ENCODE measurements around the gene SMAD7.
A peak's percentile ranks its signal among the peaks of the same experiment; 100 is the strongest.

Gene SMAD7

DNA sequence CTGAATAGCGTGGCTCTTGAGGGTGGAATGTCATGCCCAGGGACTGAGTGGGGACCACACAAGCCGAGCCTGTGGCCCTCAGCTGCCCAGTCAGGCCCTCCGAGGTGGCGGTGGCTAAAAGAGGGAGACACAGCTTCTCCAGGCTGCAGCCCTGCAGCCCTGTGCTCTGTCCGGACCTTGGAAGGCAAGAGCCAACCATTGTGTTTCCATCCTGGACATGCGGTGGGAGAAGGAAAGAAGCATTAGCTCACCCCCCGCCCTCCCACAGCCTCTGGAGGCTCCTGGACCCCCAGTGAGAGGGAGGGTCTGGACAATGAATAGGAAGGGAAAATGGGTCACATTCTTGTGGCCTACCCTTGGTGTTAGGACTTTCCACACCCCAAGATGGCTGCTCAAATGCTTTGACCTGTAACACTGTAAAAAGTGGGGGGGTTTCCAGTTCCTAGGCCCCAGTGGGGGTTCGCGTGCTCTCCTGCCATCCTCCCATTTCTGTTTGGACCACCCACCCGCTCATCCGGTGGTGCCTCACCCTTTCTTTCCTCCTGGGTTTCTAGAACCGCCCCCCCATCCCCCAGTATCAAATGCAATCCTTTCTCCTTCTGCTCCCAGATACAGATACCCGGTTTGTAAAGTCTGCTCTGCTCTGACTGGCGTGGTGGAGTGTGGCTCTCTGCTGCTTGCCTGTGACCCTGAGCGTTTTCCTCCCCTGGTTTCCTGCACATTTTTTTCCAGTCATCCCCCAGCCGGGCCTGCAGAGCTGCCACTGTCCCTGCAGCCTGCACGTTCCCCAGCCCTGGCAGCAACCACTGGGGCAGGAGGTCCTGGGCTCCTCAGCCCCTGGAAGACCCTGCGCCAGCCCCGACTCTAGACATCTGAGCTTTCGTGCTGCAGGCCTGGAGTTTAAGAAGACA, 36.3 kb upstream of the SMAD7 start:
- DNase-seq (ENCODE audit: low spot score), result no peak

- DNase-seq (ENCODE audit: low spot score), result no peak
Measured at GRCh38 chr18:48985161-48985560, 34.4 kb upstream of the SMAD7 start.

- DNase-seq (ENCODE audit: low spot score), result no peak
Measured at GRCh38 chr18:48983793-48984437, 33.1 kb upstream of the SMAD7 start.

GRCh38 chr18:48982266-48982665, 31.5 kb upstream of the SMAD7 start:
- DNase-seq (ENCODE audit: low spot score), result no peak

GRCh38 chr18:48979944-48980890, 29.5 kb upstream of the SMAD7 start:
- peak; percentile 77 for DNase-seq (ENCODE audit: low spot score)

DNA sequence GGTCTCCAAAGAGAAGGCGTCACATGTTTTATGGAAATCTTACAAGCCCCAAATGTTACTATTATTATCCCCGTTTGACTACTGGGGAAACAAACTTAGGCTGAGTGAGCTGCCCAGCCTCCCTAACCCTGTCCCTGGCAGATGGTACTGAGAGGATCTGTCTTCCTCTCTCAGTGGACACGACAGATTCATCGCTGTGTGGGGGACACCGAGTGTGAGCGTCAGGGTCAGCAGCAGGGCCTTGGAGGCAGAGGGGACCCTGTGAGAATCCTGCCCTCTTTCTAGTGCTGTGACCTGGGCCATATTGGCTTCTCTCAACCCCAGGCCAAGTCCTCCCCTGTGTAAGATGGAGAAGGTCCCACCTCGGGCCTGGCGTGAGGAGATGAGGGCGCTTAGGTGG, 27.1 kb upstream of the SMAD7 start:
- DNase-seq (ENCODE audit: low spot score), result no peak

DNA sequence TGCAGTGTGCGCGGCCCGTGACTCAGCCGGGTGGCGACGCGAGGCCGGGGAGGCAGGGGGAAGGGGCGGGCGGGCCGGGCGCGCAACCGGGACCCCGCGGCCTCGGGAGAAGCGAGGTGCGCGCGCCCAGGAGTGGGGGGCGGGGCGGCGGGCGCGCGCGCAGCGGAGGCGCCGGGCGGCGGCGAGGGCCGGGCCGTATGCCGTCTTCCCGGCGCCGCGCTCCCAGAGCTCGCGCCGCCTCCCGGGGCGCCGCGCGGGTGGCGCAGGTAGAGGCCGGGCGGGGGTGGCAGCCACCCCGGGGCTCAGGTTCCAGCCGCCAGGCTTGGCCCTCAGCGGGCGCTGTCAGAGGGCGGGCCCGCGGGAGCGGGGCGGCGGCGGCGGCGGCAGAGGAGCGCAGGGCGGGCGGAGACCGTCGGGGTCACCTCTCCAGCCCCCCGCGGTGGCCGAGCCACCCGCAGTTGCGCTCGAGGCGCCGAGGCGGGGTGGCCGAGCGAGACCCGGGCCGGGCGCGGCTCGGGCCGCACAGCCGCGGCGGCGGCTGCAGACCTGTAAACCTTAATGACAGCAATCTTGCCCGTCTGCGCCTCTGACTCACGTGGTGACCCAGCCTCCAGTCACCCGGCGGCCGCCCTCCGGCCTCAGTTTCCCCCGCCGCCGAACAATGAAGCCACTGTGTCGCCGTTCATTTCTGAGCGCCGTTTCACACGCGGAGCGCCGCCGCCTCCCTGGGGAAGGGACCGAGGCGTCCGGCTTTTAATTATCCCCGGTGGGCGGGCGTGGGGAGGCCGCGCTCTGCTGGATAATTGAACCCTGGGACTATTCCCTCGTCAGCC, 25.3 kb upstream of the SMAD7 start:
- DNase-seq (ENCODE audit: low spot score), result peak; percentile 87

DNA sequence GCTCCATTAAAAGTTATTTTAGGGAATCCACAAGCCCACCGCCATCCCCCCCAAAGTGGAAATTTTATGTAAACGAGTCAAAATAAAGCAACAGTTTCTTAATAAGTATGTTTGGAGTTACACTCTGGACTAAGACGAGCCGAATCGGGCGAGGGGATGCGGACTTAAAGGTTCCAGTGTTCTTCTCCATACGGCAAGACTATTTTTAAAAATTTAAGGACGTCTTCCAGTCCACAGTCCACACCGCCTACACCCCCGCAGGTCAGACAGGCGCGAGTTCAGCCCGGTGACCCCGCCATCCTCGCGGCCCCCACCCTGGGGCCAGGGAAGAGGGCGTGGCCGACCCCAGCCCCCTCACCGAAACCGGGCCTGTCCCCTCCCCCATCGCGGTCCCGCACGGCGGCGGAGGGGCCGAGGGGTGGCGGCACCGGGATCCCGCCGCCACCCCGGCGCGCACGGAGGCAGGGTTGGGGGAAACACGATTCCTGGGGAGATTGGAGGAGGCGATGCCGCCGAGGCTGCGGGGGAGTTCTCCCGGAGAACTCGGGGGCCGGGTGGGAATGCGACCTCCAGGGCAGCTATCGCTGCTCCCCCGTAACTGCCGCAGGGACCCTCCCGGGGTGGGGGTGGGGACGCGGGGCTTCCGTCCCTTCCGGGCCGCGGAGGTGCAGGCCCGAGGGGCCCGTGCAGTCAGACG, 24.5 kb upstream of the SMAD7 start:
- DNase-seq (ENCODE audit: low spot score), result no peak

- no peak for DNase-seq (ENCODE audit: low spot score)
Measured at GRCh38 chr18:48974304-48975119, 23.7 kb upstream of the SMAD7 start.

GRCh38 chr18:48973731-48974130, 23.0 kb upstream of the SMAD7 start:
- DNase-seq (ENCODE audit: low spot score), result no peak

GRCh38 chr18:48968412-48969215, 17.8 kb upstream of the SMAD7 start:
- no peak for DNase-seq (ENCODE audit: low spot score)

DNA sequence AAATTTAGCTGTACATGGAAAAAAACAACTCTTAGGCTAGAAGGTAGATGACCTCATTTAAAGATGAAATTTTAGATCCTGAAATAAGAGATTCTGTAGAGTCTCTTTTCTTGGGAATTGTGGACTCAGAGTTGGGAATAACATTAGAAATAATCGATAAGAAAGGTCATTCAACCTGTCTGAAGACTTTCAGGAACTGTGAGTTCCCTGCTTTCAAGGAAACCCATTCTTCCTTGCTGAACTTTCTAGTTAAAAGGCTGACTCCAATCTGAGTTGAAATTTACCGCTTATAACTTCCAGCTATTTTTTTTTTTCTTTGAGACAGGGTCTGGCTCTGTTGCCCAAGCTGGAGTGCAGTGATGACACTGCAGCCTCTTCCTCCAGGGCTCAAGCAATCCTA, 16.8 kb upstream of the SMAD7 start:
- no peak for DNase-seq (ENCODE audit: low spot score)

DNA sequence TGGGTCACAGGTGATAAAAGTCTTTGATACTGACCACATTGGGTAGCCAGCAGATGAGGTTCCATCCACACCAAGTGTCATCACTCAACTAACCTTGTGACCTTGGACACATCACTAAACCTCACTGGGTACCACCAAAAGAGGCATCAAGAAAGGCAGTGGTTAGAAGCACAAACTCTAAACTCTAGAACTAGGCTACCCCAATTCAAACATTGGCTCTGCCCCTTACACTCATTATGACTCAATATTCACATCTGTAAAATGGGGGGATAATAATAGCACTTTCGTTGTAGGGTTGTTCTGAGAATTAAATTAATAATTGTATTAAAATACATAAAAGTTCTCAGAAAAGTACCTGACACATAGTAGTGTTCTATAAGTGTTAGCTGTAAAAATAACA, 15.8 kb upstream of the SMAD7 start:
- no peak for DNase-seq (ENCODE audit: low spot score)

- DNase-seq (ENCODE audit: low spot score), result no peak
Measured at GRCh38 chr18:48963586-48964470, 13.1 kb upstream of the SMAD7 start.

DNA sequence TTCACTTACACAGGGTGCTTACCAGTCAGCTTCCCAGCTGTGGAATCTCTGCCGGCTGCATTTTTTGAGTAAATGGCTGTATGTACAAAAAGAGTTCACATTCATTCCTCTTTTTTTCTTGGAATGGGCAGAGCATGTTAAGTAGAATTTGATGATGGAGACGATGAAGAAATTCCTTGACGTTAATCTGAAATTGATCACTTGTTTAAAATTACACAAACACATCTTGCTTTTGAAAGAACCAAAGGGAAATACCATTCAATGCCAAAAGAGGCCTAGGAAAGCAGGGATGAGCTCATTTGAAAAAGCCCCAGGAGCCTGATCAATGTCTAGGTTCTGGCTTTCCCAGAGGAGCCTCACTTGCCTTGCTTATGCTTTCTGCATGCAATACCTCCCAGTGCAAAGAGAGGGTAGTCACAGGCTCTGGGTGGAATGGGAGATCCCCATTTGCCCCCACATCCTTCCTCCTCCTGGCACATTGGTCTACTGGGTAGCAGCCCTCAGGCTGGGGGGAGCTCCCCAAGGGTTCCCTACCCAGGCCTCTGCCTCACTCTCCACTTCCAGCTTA, 12.3 kb upstream of the SMAD7 start:
- no peak for DNase-seq (ENCODE audit: low spot score)

DNA sequence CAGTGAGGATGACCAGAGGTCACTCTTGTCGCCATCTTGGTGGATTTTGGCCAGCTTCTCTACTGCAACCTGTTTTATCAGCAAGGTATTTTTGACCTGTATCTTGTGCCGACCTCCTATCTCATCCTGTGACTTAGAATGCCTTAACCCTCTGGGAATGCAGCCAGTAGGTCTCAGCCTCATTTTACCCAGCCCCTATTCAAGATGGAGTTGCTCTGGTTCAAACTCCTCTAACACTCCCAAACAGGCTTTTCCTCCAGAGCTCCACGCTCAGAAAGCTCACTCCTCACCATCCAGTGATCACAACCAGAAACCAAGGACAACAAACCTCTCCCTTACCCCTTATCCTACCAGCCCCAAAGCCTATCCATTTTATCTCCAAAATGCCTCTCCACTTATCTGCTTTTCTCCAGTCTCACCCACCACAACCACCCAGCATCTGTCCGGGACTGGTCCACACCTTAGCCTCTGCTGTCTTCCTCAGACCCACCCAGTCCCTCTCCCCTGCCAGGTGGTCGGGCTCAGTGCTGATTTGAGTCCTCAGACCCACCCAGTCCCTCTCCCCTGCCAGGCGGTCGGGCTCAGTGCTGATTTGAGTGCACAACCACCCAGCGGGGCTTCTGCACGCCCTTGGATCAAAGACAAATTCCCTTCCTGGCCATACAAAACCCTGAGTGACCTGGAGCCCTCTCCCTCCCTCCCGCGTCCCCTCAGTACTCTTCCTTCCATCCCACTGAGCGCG, 11.7 kb upstream of the SMAD7 start:
- DNase-seq (ENCODE audit: low spot score), result no peak

GRCh38 chr18:48961547-48961946, 10.8 kb upstream of the SMAD7 start:
- no peak for DNase-seq (ENCODE audit: low spot score)
